HCT116 (cell line): ENCODE data around the gene DCP1A. TPM values are rescaled to one million over a fixed set of nuclear protein-coding genes. Genes with fewer than 3 reads are reported as not detected.
A peak's percentile ranks its signal among the peaks of the same experiment; 100 is the strongest.

ENCODE experiments used
- ATAC-seq: fragments of 200-7000 bp; cut with Tn5 transposase; 2 replicates; pipeline ENCODE4 v1.9.1; 2020; ENCODE audit warnings: mild to moderate bottlenecking, moderate library complexity
- BruUV-seq: library from RNA; stranded (reverse); fragments of 400-500 nt; replicated peaks from 2 replicates; lab custom pipeline; 2021; lab: Mats Ljungman, UMichigan
- CTCF ChIA-PET: fragments of 300-600 bp; sonication (Branson Sonifier 250); formaldehyde crosslinking; loops from one replicate; lab custom pipeline; 2021; ENCODE audit warnings: antibody characterized with exemption; lab: Charles Lee
- POLR2A ChIA-PET: fragments of 300-600, 350-600 bp; sonication (Branson Sonifier 250); formaldehyde crosslinking; loops from one replicate; lab custom pipeline; 2021; ENCODE audit warnings: antibody characterized with exemption; lab: Charles Lee
- RAD21 ChIA-PET, 2 experiments: fragments of 300-600 bp; sonication (Branson Sonifier 250); formaldehyde crosslinking; loops; one replicate each; lab custom pipeline; 2023; ENCODE audit warnings: low total read pairs in 2 of 2; ENCODE audit not compliant: uncharacterized antibody in 2 of 2, unreplicated experiment in 2 of 2, low non-redundant PET in 1 of 2; lab: Charles Lee
- DNase-seq: peaks from one replicate; pipeline ENCODE4 v3.0.0-alpha.2; 2010; ENCODE audit warnings: low read depth, low spot score
- H2AFZ ChIP-seq: fragments of 200-600 bp; shearing (Covaris generic), sonication (generic); 2 replicates; pipeline ENCODE4 v1.6.1; 2017; ENCODE audit warnings: low read depth, mixed run types, mixed read lengths, antibody characterized with exemption, low read length; ENCODE audit not compliant: poor library complexity, severe bottlenecking
- H3K27ac ChIP-seq: 2 replicates; pipeline ENCODE4 v1.5.1; 2012; ENCODE audit warnings: low read depth, low read length
- H3K27me3 ChIP-seq: fragments of 200-600 bp; sonication (generic); 2 replicates; pipeline ENCODE4 v1.6.1; 2016; ENCODE audit warnings: mixed run types, low read length, mixed read lengths; ENCODE audit not compliant: insufficient read depth
- H3K36me3 ChIP-seq, 2 experiments: fragments of 200-500 bp in 1 of 2; fragments of 200-600 bp in 1 of 2; sonication (Bioruptor generic) in 1 of 2; sonication (generic) in 1 of 2; 2 replicates each; pipeline versions ENCODE4 v1.5.1 to v1.6.1; 2014 to 2016; ENCODE audit warnings: low read length in 2 of 2, inconsistent platforms in 1 of 2, mixed read lengths in 1 of 2, mixed run types in 1 of 2; ENCODE audit not compliant: insufficient read depth in 2 of 2, control insufficient read depth in 1 of 2
- H3K4me1 ChIP-seq, 2 experiments: fragments of 200-600 bp in 1 of 2; sonication (generic) in 1 of 2; 2 replicates each; pipeline versions ENCODE4 v1.5.1 to v1.6.1; 2012 to 2017; ENCODE audit warnings: low read length in 2 of 2, inconsistent platforms in 1 of 2, mild to moderate bottlenecking in 1 of 2, mixed read lengths in 1 of 2, mixed run types in 1 of 2, moderate library complexity in 1 of 2; ENCODE audit not compliant: insufficient read depth in 2 of 2, control insufficient read depth in 1 of 2
- H3K4me2 ChIP-seq: fragments of 200-600 bp; sonication (generic); 2 replicates; pipeline ENCODE4 v1.6.1; 2017; ENCODE audit warnings: mixed run types, low read length, mixed read lengths
- H3K4me3 ChIP-seq, 2 experiments: fragments of 200-600 bp in 1 of 2; sonication (generic) in 1 of 2; replicated peaks in 1 of 2; 2 replicates each; pipeline ENCODE4 v1.5.1; 2011 to 2016; ENCODE audit warnings: low read length in 2 of 2, control low read depth in 1 of 2, low read depth in 1 of 2, mild to moderate bottlenecking in 1 of 2, mixed read lengths in 1 of 2, mixed run types in 1 of 2
- H3K79me2 ChIP-seq: fragments of 200-600 bp; sonication (generic); 2 replicates; pipeline ENCODE4 v1.6.1; 2017; ENCODE audit warnings: mild to moderate bottlenecking, mixed run types, low read length, moderate library complexity, mixed read lengths; ENCODE audit not compliant: insufficient read depth
- H3K9ac ChIP-seq: fragments of 200-600 bp; sonication (generic); 2 replicates; pipeline ENCODE4 v1.6.1; 2016; ENCODE audit warnings: low read length, mixed read lengths
- H3K9me2 ChIP-seq: fragments of 200-600 bp; sonication (generic), shearing (Covaris generic); 2 replicates; pipeline ENCODE4 v1.6.1; 2017; ENCODE audit warnings: mixed run types, mild to moderate bottlenecking, moderate library complexity; ENCODE audit not compliant: insufficient read depth
- H3K9me3 ChIP-seq, 2 experiments: fragments of 200-500 bp in 1 of 2; fragments of 200-600 bp in 1 of 2; sonication (Bioruptor generic) in 1 of 2; sonication (generic) in 1 of 2; 2 replicates each; pipeline ENCODE4 v1.6.1; 2014 to 2017; ENCODE audit warnings: low read length in 2 of 2, mixed read lengths in 2 of 2, inconsistent platforms in 1 of 2, low read depth in 1 of 2, mild to moderate bottlenecking in 1 of 2, mixed run types in 1 of 2, moderate library complexity in 1 of 2; ENCODE audit not compliant: control insufficient read depth in 1 of 2, insufficient read depth in 1 of 2
- H4K20me1 ChIP-seq: fragments of 200-600 bp; sonication (generic), shearing (Covaris generic); 2 replicates; pipeline ENCODE4 v1.6.1; 2017; ENCODE audit warnings: mixed run types, mild to moderate bottlenecking, moderate library complexity; ENCODE audit not compliant: insufficient read depth
- CTCF ChIP-seq, 3 experiments: fragments of 200-600 bp in 1 of 3; sonication (generic) in 1 of 3; IDR thresholded peaks in 2 of 3; conservative IDR thresholded peaks in 1 of 3; 2 replicates each; pipeline ENCODE4 v1.5.1; 2012 to 2017; ENCODE audit warnings: low read depth in 2 of 3, low read length in 2 of 3, antibody characterized with exemption in 1 of 3, borderline replicate concordance in 1 of 3, control low read depth in 1 of 3, mild to moderate bottlenecking in 1 of 3, mixed read lengths in 1 of 3, mixed run types in 1 of 3, moderate library complexity in 1 of 3; ENCODE audit not compliant: insufficient read depth in 1 of 3
- EGR1 ChIP-seq: IDR thresholded peaks from 2 replicates; pipeline ENCODE4 v1.6.1; 2012; ENCODE audit warnings: low read depth
- RAD21 ChIP-seq: IDR thresholded peaks from 2 replicates; pipeline ENCODE4 v1.6.1; 2012; ENCODE audit warnings: low read depth, mild to moderate bottlenecking
- SP1 ChIP-seq: IDR thresholded peaks from 2 replicates; pipeline ENCODE4 v1.6.1; 2012; ENCODE audit warnings: low read depth
- SRF ChIP-seq: IDR thresholded peaks from 2 replicates; pipeline ENCODE4 v1.6.1; 2012; ENCODE audit warnings: low read depth
- YY1 ChIP-seq: IDR thresholded peaks from 2 replicates; pipeline ENCODE4 v1.6.1; 2011; ENCODE audit warnings: low read length, low read depth, moderate library complexity, mild to moderate bottlenecking; ENCODE audit not compliant: insufficient replicate concordance; ENCODE audit errors: extremely low read depth
- intact Hi-C: fragments of 100-400 bp; cut with micrococcal nuclease; formaldehyde crosslinking; loops from 2 replicates; pipeline ENCODE4 v1.10.0; 2022
- total RNA-seq: library from RNA; stranded (reverse); gene quantifications from one replicate; pipeline ENCODE4 v1.2.1, GENCODE V29; 2021; ENCODE audit not compliant: unreplicated experiment

DCP1A gene
- total RNA-seq, 1 experiment from 2014 or later, result 33.2 TPM

- TF ChIP-seq CTCF (IDR thresholded peaks at IDR 0.05 in 2 of 3, conservative IDR thresholded peaks at IDR 0.05 in 1 of 3; ENCODE audit: borderline replicate concordance in 1 of 3, insufficient read depth in 1 of 3, low read depth in 2 of 3, low read length in 2 of 3) (no peak), SRF (no peak), YY1 (no peak), SP1 (no peak), RAD21 (no peak)
These were observed 64.8 kb downstream of the DCP1A start (continued) for GRCh38 chr3:53282581-53282980.

- POLR2A ChIA-PET, result no interaction called here
- RAD21 ChIA-PET, result no interaction called here
- 0 out of 2 replicates have a peak, but pooled peaks have one; percentile 11 for ATAC-seq
- Histone ChIP-seq H3K4me3 (no peak overlapping the region), H3K4me1 (no peaks in the 10 kb centered on the region), H3K27me3 (no peaks in the 10 kb centered on the region), H3K36me3 (no peaks in the 10 kb centered on the region), H2AFZ (no peak overlapping the region), H3K9me2 (no peaks in the 10 kb centered on the region), H3K79me2 (no peaks in the 10 kb centered on the region), H3K4me2 (no peak overlapping the region), H3K9ac (no peak overlapping the region), H3K9me3 (no peaks in the 10 kb centered on the region), H4K20me1 (no peaks in the 10 kb centered on the region), H3K27ac (no peak overlapping the region)
- no peak for TF ChIP-seq EGR1
- no peak for DNase-seq
- intact Hi-C loops, result no loop called here
- no TSS peak for BruUV-seq
- CTCF ChIA-PET, result no interaction called here
These were observed 68.7 kb downstream of the DCP1A start for GRCh38 chr3:53278667-53279066.
